Coronary artery (tissue), 2 donors: ENCODE results near the gene MTMR12.

ENCODE experiments used
- DNase-seq: peaks from one replicate; pipeline ENCODE4 v3.0.0-alpha.2; 2017; ENCODE audit warnings: low spot score
- H3K27ac ChIP-seq, 2 donors: fragments of 200-600 bp; sonication (generic); one replicate each; pipeline ENCODE4 v1.5.1; 2016 to 2019
- H3K4me3 ChIP-seq: fragments of 200-600 bp; sonication (generic); 2 replicates; pipeline ENCODE4 v1.5.1; 2016; ENCODE audit warnings: mild to moderate bottlenecking, moderate library complexity
- TF ChIP-seq, protein P1 (sequence below): fragments of 200-600 bp; sonication (generic); IDR thresholded peaks from one replicate; pipeline ENCODE4 v1.5.1; 2019; ENCODE audit warnings: antibody characterized with exemption

Gene MTMR12

GRCh38 chr5:32232441-32233219 lies 80.1 kb downstream of the MTMR12 start:
- H3K27ac ChIP-seq = peak overlapping the region; percentile 29 to 41
- DNase-seq = no peak
- TF ChIP-seq, protein P1, sequence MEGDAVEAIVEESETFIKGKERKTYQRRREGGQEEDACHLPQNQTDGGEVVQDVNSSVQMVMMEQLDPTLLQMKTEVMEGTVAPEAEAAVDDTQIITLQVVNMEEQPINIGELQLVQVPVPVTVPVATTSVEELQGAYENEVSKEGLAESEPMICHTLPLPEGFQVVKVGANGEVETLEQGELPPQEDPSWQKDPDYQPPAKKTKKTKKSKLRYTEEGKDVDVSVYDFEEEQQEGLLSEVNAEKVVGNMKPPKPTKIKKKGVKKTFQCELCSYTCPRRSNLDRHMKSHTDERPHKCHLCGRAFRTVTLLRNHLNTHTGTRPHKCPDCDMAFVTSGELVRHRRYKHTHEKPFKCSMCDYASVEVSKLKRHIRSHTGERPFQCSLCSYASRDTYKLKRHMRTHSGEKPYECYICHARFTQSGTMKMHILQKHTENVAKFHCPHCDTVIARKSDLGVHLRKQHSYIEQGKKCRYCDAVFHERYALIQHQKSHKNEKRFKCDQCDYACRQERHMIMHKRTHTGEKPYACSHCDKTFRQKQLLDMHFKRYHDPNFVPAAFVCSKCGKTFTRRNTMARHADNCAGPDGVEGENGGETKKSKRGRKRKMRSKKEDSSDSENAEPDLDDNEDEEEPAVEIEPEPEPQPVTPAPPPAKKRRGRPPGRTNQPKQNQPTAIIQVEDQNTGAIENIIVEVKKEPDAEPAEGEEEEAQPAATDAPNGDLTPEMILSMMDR = peak; percentile 63
- no peak overlapping the region for H3K4me3 ChIP-seq

DNA sequence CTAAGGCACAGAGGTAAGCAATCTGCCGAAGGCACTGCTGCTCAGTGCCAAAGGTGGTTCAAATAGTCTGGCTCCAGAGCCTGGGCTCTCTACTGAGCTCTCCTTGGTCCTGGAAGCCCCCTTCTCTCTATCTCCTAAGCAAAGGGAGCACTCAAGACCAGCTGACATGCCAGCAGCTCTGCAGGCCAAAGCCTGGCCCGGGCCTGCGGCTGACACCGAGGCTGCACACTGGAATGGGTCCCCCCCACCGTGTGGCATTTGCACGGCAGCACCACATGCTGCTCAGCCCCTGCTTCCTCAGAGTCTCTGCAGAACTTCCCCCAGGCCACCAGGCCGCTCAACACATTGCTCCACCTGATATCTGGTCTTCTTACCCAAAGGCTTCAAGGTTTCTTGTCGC lies 80.8 kb downstream of the MTMR12 start:
- no peak for DNase-seq
- H3K27ac ChIP-seq = peak overlapping the region in 1 of 2 donors; percentile 29
- no peak overlapping the region for H3K4me3 ChIP-seq
- TF ChIP-seq, protein P1 = no peak

GRCh38 chr5:32231241-32231640 lies 81.5 kb downstream of the MTMR12 start:
- TF ChIP-seq, protein P1 = no peak
- DNase-seq = no peak
- H3K27ac ChIP-seq = no peak overlapping the region
- H3K4me3 ChIP-seq = no peak overlapping the region

DNA sequence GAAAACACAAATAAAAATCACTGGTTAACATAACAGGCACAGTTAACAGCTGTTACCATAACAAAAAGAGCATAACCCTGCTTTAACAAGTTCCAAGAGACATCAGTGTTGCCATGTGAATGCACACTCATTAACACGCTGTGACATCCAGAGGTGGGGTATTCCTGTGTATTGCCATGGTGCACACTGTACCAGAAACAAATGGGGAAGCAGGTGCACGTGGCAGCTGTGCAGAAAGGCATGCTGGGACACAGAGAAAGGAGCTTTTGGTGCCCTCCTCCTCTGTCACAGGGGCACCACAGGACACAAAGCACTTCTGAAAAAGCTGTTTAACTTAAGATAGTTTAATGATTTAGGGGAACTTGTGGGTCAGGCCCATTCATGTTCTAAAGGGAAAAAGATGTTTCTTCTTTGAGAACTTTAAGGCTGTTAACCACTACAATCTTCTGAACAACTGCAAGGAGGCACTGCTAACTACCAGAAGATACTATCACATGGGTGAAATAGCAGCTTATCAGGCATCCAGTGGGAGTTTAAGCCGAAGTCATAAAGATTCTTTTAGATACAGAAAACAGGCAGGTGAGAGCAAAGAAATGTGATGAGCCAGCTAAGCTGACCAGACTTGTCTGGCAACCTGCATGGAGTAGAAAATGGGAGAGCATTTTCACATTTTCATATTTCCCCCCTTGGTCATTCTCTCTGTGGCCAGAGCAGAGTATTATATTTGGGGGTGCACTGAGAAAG lies 82.2 kb downstream of the MTMR12 start:
- TF ChIP-seq, protein P1 = no peak
- Histone ChIP-seq H3K4me3 (no peak overlapping the region), H3K27ac (no peak overlapping the region)
- DNase-seq = no peak

DNA sequence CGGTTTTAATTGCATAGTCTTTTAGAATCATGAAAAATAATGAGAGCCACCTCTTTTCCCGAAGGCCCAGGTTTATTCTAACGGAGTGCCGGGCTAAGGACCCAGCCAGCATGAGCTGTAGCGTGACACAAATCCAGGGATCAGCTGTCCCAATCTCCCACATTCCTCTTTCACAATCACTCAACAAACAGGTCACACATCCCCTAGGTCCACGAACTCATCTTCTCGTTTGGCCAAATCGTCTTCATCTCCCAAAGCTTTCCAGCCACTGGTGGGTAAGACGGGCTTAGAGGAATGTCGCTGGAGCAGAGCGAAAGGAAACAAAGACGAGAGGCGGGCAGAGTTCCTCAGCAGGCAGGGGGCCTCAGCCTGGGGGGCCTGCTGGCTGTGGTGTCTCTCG lies 83.2 kb downstream of the MTMR12 start:
- H3K27ac ChIP-seq = no peak overlapping the region
- no peak for DNase-seq
- TF ChIP-seq, protein P1 = no peak
- H3K4me3 ChIP-seq = no peak overlapping the region

DNA sequence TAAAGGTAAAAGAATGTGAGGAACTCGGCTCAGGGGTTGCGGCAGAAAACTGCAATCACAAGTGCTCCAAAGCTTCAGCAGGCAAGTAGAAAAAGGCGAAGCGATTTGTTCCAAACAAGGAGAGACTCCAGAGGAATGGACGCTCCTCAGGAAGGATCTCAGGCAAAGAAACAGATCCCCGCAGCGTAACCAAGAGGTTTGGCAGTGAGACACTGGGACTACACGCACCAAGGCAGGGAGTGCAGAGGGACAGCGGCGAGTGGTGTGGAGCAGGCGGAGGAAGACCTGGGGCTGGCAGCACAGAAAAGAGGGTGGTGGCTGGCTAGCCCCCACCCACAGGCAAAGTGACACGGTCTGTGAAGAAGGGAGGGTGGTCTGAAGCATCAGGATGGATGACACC lies 83.9 kb downstream of the MTMR12 start:
- TF ChIP-seq, protein P1 = no peak
- Histone ChIP-seq H3K27ac (no peak overlapping the region), H3K4me3 (no peak overlapping the region)
- DNase-seq = no peak
